A673 (cell line): ENCODE measurements around the gene TCHP. TPM values are rescaled to one million over a fixed set of nuclear protein-coding genes. Genes with fewer than 3 reads are reported as not detected.

ENCODE experiments used
- BruUV-seq: library from RNA; stranded (reverse); fragments of 400-500 nt; replicated peaks from 2 replicates; lab custom pipeline; 2021; lab: Mats Ljungman, UMichigan
- CTCF ChIA-PET: fragments of 300-600 bp; sonication (Branson Sonifier 250); formaldehyde crosslinking; loops from one replicate; lab custom pipeline; 2022; ENCODE audit warnings: antibody characterized with exemption; lab: Charles Lee
- POLR2A ChIA-PET: fragments of 300-600 bp; sonication (Branson Sonifier 250); formaldehyde crosslinking; loops from one replicate; lab custom pipeline; 2022; ENCODE audit warnings: antibody characterized with exemption; ENCODE audit not compliant: low non-redundant PET; lab: Charles Lee
- DNase-seq: peaks from one replicate; pipeline ENCODE4 v3.0.0-alpha.2; 2015; ENCODE audit warnings: low spot score
- H3K27ac ChIP-seq: fragments of 200-600 bp; sonication (generic); 2 replicates; pipeline ENCODE4 v1.5.1; 2016; ENCODE audit warnings: mixed run types, low read depth, mild to moderate bottlenecking, mixed read lengths, antibody characterized with exemption, low read length; ENCODE audit not compliant: poor library complexity, severe bottlenecking
- H3K27me3 ChIP-seq: fragments of 200-600 bp; sonication (generic); replicated peaks from 2 replicates; pipeline ENCODE4 v1.6.1; 2017; ENCODE audit warnings: mixed run types, low read depth, mild to moderate bottlenecking, mixed read lengths, antibody characterized with exemption, low read length; ENCODE audit not compliant: insufficient read depth, poor library complexity
- H3K36me3 ChIP-seq: fragments of 200-600 bp; sonication (generic); 2 replicates; pipeline ENCODE4 v1.6.1; 2016; ENCODE audit warnings: mixed run types, mild to moderate bottlenecking, mixed read lengths, antibody characterized with exemption, low read length; ENCODE audit not compliant: insufficient read depth, poor library complexity, severe bottlenecking
- H3K4me1 ChIP-seq: fragments of 200-600 bp; sonication (generic); 2 replicates; pipeline ENCODE4 v1.6.1; 2017; ENCODE audit warnings: mixed run types, mild to moderate bottlenecking, mixed read lengths, antibody characterized with exemption, low read length; ENCODE audit not compliant: insufficient read depth, poor library complexity, severe bottlenecking
- H3K4me3 ChIP-seq: fragments of 200-600 bp; sonication (generic); 2 replicates; pipeline ENCODE4 v1.5.1; 2016; ENCODE audit warnings: low read depth, mixed run types, mild to moderate bottlenecking, mixed read lengths, low read length; ENCODE audit not compliant: poor library complexity, severe bottlenecking
- H3K9me3 ChIP-seq: fragments of 200-600 bp; sonication (generic); 2 replicates; pipeline ENCODE4 v1.6.1; 2016; ENCODE audit warnings: mixed run types, low read depth, mild to moderate bottlenecking, mixed read lengths, antibody characterized with exemption, low read length; ENCODE audit not compliant: poor library complexity, severe bottlenecking
- CTCF ChIP-seq: fragments of 300-800, 200-600 bp; sonication (generic); conservative IDR thresholded peaks from 2 replicates; pipeline ENCODE4 v1.5.1; 2017; ENCODE audit warnings: low read depth, mild to moderate bottlenecking, antibody characterized with exemption, low read length, moderate library complexity, mixed read lengths
- EZH2 ChIP-seq: fragments of 200-600 bp; sonication (generic); IDR thresholded peaks from 2 replicates; pipeline ENCODE4 v1.6.1; 2017; ENCODE audit warnings: borderline replicate concordance, low read depth, mild to moderate bottlenecking, mixed read lengths, antibody characterized with exemption, low read length; ENCODE audit not compliant: poor library complexity, severe bottlenecking
- intact Hi-C: fragments of 100-400 bp; cut with micrococcal nuclease; formaldehyde crosslinking; loops from one replicate; pipeline ENCODE4 v1.10.0; 2022; ENCODE audit not compliant: unreplicated experiment
- total RNA-seq: library from RNA; stranded (reverse); gene quantifications from 2 replicates; pipeline ENCODE4 v1.2.3, GENCODE V29; 2021

TCHP gene
- total RNA-seq, 1 experiment from 2014 or later: 40.4 TPM

- Histone ChIP-seq H3K27me3 (no peaks in the 10 kb centered on the region), H3K4me1 (peaks cover 11% of the 10 kb centered on the region), H3K9me3 (no peaks in the 10 kb centered on the region), H3K36me3 (peaks cover 3% of the 10 kb centered on the region), H3K4me3 (no peak overlapping the region), H3K27ac (no peak overlapping the region)
- TF ChIP-seq CTCF (no peak), EZH2 (no peak)
- BruUV-seq: no TSS peak
- intact Hi-C loops: no loop called here
- DNase-seq: no peak
- CTCF ChIA-PET: no interaction called here
- POLR2A ChIA-PET: no interaction called here
These were observed 43.7 kb downstream of the TCHP start for GRCh38 chr12:109943811-109944210.

GRCh38 chr12:109944561-109945359, 44.7 kb downstream of the TCHP start:
- BruUV-seq: no TSS peak
- no peak overlapping the region for H3K27ac ChIP-seq
- H3K9me3 ChIP-seq: no peaks in the 10 kb centered on the region
- no peak overlapping the region for H3K4me3 ChIP-seq
- no peak for DNase-seq
- ChIA-PET CTCF (no interaction called here), POLR2A (no interaction called here)
- H3K27me3 ChIP-seq: no peaks in the 10 kb centered on the region
- TF ChIP-seq CTCF: no peak
- TF ChIP-seq EZH2: no peak
- peaks cover 8% of the 10 kb centered on the region for H3K36me3 ChIP-seq
- peaks cover 18% of the 10 kb centered on the region for H3K4me1 ChIP-seq
- intact Hi-C loops: no loop called here

- Histone ChIP-seq H3K27me3 (no peaks in the 10 kb centered on the region), H3K4me1 (peaks cover 18% of the 10 kb centered on the region), H3K4me3 (no peak overlapping the region), H3K9me3 (no peaks in the 10 kb centered on the region), H3K36me3 (peaks cover 24% of the 10 kb centered on the region), H3K27ac (peak overlapping the region; percentile 70)
- no TSS peak for BruUV-seq
- TF ChIP-seq EZH2 (no peak), CTCF (no peak)
- CTCF ChIA-PET: no interaction called here
- POLR2A ChIA-PET: no interaction called here
- DNase-seq: no peak
- intact Hi-C loops: no loop called here
These were observed 46.4 kb downstream of the TCHP start for GRCh38 chr12:109946505-109946904.
